Measurements from ENCODE around the gene SEMG1. TPM values are rescaled to one million over a fixed set of nuclear protein-coding genes. Genes with fewer than 3 reads are reported as not detected.

SEMG1 gene
- total and polyA plus RNA-seq, 4 donors, result not detected

DNA sequence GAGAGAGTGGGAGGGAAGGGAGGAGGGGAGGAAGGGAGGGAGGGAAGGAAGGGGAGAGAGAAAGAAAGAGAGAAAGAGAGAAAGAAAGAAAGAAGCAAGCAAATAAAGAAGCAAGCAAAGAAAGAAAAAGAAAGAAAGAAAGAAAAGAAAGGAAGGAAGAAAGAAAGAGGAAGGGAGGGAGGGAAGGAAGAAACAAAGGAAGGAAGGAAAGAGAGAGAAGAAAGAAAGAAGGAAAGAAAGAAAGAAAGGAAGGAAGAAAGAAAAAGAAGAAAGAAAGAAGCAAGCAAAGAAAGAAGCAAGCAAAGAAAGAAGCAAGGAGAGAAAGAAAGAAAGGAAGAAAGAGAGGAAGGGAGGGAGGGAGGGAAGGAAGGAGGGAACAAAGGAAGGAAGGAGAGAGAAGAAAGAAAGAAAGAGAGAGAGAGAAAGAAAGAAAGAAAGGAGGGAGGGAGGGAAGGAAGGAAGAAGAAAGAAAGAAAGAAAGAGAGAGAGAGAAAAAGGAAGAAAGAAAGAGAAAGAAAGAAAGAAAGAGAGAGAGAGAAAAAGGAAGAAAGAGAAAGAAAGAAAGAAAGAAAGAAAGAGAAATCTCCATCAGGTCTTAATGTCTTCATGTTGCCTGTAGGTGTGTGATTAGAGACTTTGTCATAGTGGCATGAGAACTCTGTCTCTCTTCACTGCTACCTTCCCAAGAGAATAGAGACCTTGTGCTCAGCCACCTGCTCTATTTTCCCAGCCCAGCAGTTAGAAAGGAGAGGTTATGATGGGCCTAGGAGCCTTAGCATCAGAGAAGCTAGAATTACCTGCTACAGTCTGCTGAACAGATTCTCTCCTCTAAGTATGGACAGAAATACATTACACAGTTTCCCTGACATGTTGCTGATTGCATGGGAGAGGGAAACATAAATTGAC, 5.0 kb downstream of the SEMG1 start:
- no peaks in the 10 kb centered on the region for H3K9me3 ChIP-seq (ENCODE audit: control insufficient read depth in 4 of 4, low read length in 3 of 4)
- DNase-seq (ENCODE audit: low spot score), result no peak
- no peaks in the 10 kb centered on the region for H3K4me1 ChIP-seq (ENCODE audit: control insufficient read depth in 4 of 4, insufficient read depth in 4 of 4, low read length in 3 of 4)
- H3K36me3 ChIP-seq (ENCODE audit: control insufficient read depth in 4 of 4, insufficient read depth in 3 of 4, low read depth in 1 of 4, low read length in 3 of 4), result no peaks in the 10 kb centered on the region
- H3K9ac ChIP-seq (ENCODE audit: low read depth in 1 of 2, low read length in 2 of 2), result no peak overlapping the region
- H3K4me3 ChIP-seq (ENCODE audit: low read depth in 1 of 3, low read length in 3 of 3), result no peak overlapping the region
- TF ChIP-seq EGR1 (IDR thresholded peaks at IDR 0.05; ENCODE audit: low read depth in 2 of 2) (no peak), JUND (IDR thresholded peaks at IDR 0.05) (no peak), RAD21 (IDR thresholded peaks at IDR 0.05) (no peak), FOXA1 (IDR thresholded peaks at IDR 0.05) (no peak), RXRA (IDR thresholded peaks at IDR 0.05) (no peak), GABPA (IDR thresholded peaks at IDR 0.05 in 1 of 2, conservative IDR thresholded peaks at IDR 0.05 in 1 of 2) (no peak)
- TF ChIP-seq, protein P1, sequence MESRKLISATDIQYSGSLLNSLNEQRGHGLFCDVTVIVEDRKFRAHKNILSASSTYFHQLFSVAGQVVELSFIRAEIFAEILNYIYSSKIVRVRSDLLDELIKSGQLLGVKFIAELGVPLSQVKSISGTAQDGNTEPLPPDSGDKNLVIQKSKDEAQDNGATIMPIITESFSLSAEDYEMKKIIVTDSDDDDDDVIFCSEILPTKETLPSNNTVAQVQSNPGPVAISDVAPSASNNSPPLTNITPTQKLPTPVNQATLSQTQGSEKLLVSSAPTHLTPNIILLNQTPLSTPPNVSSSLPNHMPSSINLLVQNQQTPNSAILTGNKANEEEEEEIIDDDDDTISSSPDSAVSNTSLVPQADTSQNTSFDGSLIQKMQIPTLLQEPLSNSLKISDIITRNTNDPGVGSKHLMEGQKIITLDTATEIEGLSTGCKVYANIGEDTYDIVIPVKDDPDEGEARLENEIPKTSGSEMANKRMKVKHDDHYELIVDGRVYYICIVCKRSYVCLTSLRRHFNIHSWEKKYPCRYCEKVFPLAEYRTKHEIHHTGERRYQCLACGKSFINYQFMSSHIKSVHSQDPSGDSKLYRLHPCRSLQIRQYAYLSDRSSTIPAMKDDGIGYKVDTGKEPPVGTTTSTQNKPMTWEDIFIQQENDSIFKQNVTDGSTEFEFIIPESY (IDR thresholded peaks at IDR 0.05), result no peak
- TF ChIP-seq, protein P2, sequence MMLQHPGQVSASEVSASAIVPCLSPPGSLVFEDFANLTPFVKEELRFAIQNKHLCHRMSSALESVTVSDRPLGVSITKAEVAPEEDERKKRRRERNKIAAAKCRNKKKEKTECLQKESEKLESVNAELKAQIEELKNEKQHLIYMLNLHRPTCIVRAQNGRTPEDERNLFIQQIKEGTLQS (IDR thresholded peaks at IDR 0.05), result no peak
- TF ChIP-seq, protein P3, sequence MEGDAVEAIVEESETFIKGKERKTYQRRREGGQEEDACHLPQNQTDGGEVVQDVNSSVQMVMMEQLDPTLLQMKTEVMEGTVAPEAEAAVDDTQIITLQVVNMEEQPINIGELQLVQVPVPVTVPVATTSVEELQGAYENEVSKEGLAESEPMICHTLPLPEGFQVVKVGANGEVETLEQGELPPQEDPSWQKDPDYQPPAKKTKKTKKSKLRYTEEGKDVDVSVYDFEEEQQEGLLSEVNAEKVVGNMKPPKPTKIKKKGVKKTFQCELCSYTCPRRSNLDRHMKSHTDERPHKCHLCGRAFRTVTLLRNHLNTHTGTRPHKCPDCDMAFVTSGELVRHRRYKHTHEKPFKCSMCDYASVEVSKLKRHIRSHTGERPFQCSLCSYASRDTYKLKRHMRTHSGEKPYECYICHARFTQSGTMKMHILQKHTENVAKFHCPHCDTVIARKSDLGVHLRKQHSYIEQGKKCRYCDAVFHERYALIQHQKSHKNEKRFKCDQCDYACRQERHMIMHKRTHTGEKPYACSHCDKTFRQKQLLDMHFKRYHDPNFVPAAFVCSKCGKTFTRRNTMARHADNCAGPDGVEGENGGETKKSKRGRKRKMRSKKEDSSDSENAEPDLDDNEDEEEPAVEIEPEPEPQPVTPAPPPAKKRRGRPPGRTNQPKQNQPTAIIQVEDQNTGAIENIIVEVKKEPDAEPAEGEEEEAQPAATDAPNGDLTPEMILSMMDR (IDR thresholded peaks at IDR 0.05; ENCODE audit: low read depth, low read length, missing input control), result no peak
- H3K27ac ChIP-seq (ENCODE audit: low read depth in 1 of 2, low read length in 2 of 2), result no peak overlapping the region
- no peaks in the 10 kb centered on the region for H3K27me3 ChIP-seq (ENCODE audit: control insufficient read depth in 4 of 4, insufficient read depth in 4 of 4, low read length in 3 of 4)

DNA sequence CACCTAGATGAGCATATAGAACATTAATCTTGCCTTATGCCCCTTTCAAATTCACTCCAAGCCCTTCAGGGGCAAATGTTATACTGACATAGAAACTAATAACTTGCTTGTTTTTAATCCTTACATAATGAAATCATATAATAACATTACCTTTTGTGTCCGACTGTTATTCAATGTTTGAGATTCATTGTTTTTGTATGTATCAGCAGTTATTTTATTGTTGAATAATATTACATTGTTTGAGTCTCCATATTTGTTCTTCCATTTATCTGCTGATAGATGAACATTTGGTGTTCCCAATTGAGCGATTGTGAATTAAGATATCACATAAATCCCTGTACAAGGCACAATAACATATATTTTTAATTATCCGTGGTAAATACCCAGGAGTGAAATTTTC, 6.0 kb downstream of the SEMG1 start:
- TF ChIP-seq, protein P4, sequence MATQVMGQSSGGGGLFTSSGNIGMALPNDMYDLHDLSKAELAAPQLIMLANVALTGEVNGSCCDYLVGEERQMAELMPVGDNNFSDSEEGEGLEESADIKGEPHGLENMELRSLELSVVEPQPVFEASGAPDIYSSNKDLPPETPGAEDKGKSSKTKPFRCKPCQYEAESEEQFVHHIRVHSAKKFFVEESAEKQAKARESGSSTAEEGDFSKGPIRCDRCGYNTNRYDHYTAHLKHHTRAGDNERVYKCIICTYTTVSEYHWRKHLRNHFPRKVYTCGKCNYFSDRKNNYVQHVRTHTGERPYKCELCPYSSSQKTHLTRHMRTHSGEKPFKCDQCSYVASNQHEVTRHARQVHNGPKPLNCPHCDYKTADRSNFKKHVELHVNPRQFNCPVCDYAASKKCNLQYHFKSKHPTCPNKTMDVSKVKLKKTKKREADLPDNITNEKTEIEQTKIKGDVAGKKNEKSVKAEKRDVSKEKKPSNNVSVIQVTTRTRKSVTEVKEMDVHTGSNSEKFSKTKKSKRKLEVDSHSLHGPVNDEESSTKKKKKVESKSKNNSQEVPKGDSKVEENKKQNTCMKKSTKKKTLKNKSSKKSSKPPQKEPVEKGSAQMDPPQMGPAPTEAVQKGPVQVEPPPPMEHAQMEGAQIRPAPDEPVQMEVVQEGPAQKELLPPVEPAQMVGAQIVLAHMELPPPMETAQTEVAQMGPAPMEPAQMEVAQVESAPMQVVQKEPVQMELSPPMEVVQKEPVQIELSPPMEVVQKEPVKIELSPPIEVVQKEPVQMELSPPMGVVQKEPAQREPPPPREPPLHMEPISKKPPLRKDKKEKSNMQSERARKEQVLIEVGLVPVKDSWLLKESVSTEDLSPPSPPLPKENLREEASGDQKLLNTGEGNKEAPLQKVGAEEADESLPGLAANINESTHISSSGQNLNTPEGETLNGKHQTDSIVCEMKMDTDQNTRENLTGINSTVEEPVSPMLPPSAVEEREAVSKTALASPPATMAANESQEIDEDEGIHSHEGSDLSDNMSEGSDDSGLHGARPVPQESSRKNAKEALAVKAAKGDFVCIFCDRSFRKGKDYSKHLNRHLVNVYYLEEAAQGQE (IDR thresholded peaks at IDR 0.05), result no peak
- no peak for TF ChIP-seq FOXA2 (IDR thresholded peaks at IDR 0.05)
- TF ChIP-seq FOXA1 (IDR thresholded peaks at IDR 0.05), result no peak
- no peak for TF ChIP-seq JUND (IDR thresholded peaks at IDR 0.05)
- no peak for TF ChIP-seq RAD21 (IDR thresholded peaks at IDR 0.05)
- TF ChIP-seq YY1 (IDR thresholded peaks at IDR 0.05), result no peak
- no peak for TF ChIP-seq TAF1 (conservative IDR thresholded peaks at IDR 0.05)
- no peak for TF ChIP-seq NR2F2 (IDR thresholded peaks at IDR 0.05)
- TF ChIP-seq GABPA (IDR thresholded peaks at IDR 0.05 in 1 of 2, conservative IDR thresholded peaks at IDR 0.05 in 1 of 2), result no peak
- TF ChIP-seq RXRA (IDR thresholded peaks at IDR 0.05), result no peak
- no peak for TF ChIP-seq SP1 (IDR thresholded peaks at IDR 0.05)
- TF ChIP-seq, protein P5, sequence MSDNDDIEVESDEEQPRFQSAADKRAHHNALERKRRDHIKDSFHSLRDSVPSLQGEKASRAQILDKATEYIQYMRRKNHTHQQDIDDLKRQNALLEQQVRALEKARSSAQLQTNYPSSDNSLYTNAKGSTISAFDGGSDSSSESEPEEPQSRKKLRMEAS (IDR thresholded peaks at IDR 0.05), result no peak
- TF ChIP-seq, protein P2 (IDR thresholded peaks at IDR 0.05), result no peak
- H3K4me1 ChIP-seq (ENCODE audit: control insufficient read depth in 4 of 4, insufficient read depth in 4 of 4, low read length in 3 of 4), result no peaks in the 10 kb centered on the region
- no peaks in the 10 kb centered on the region for H3K36me3 ChIP-seq (ENCODE audit: control insufficient read depth in 4 of 4, insufficient read depth in 3 of 4, low read depth in 1 of 4, low read length in 3 of 4)
- H3K4me3 ChIP-seq (ENCODE audit: low read depth in 1 of 3, low read length in 3 of 3), result no peak overlapping the region
- no peaks in the 10 kb centered on the region for H3K9me3 ChIP-seq (ENCODE audit: control insufficient read depth in 4 of 4, low read length in 3 of 4)
- no peaks in the 10 kb centered on the region for H3K27me3 ChIP-seq (ENCODE audit: control insufficient read depth in 4 of 4, insufficient read depth in 4 of 4, low read length in 3 of 4)
- H3K9ac ChIP-seq (ENCODE audit: low read depth in 1 of 2, low read length in 2 of 2), result no peak overlapping the region
- WGBS, result 84% methylated on average over 3 of the region's 3 CpGs
- no peak for DNase-seq (ENCODE audit: low spot score)
- H3K27ac ChIP-seq (ENCODE audit: low read depth in 1 of 2, low read length in 2 of 2), result no peak overlapping the region
